AG08395 (cell line): Measurements from ENCODE around the gene SLC22A3.
"Not testable (repeated sequence)": the region's sequence is repeated elsewhere in the genome, so short reads cannot be mapped to it uniquely, and the experiment has no call there.

Experiments used
- DNase-seq: peaks from one replicate; pipeline ENCODE4 v3.0.0; 2012; ENCODE audit warnings: mixed read lengths, low spot score

SLC22A3 gene

GRCh38 chr6:160374836-160375560 lies 26.8 kb downstream of the SLC22A3 start:
- no peak for DNase-seq

GRCh38 chr6:160375561-160375949 lies 27.4 kb downstream of the SLC22A3 start:
- DNase-seq: no peak

GRCh38 chr6:160376445-160376844 lies 28.3 kb downstream of the SLC22A3 start:
- no peak for DNase-seq

- no peak for DNase-seq
Observed at GRCh38 chr6:160378218-160378617, 30.0 kb downstream of the SLC22A3 start.

GRCh38 chr6:160378882-160379281 lies 30.7 kb downstream of the SLC22A3 start:
- no peak for DNase-seq

GRCh38 chr6:160379466-160379865 lies 31.3 kb downstream of the SLC22A3 start:
- DNase-seq: peak; percentile 35

- no peak for DNase-seq
Observed at GRCh38 chr6:160382946-160383345, 34.8 kb downstream of the SLC22A3 start.

GRCh38 chr6:160386869-160387530 lies 38.8 kb downstream of the SLC22A3 start:
- peak; percentile 9 for DNase-seq

- no peak for DNase-seq
Observed at GRCh38 chr6:160387916-160388643, 39.9 kb downstream of the SLC22A3 start.

- no peak for DNase-seq
Observed at GRCh38 chr6:160388922-160389321, 40.7 kb downstream of the SLC22A3 start.

GRCh38 chr6:160391419-160392116 lies 43.4 kb downstream of the SLC22A3 start:
- no peak for DNase-seq

- DNase-seq: not testable (repeated sequence)
Observed at GRCh38 chr6:160393442-160393841, 45.3 kb downstream of the SLC22A3 start.

- DNase-seq: no peak
Observed at GRCh38 chr6:160393891-160394653, 45.9 kb downstream of the SLC22A3 start.

- DNase-seq: no peak
Observed at GRCh38 chr6:160394654-160395035, 46.5 kb downstream of the SLC22A3 start.

- DNase-seq: no peak
Observed at GRCh38 chr6:160395187-160395586, 47.0 kb downstream of the SLC22A3 start.

GRCh38 chr6:160396292-160396691 lies 48.1 kb downstream of the SLC22A3 start:
- DNase-seq: no peak

- DNase-seq: no peak
Observed at GRCh38 chr6:160398674-160399271, 50.6 kb downstream of the SLC22A3 start.

- DNase-seq: no peak
Observed at GRCh38 chr6:160400446-160400845, 52.3 kb downstream of the SLC22A3 start.

GRCh38 chr6:160408528-160408927 lies 60.4 kb downstream of the SLC22A3 start:
- DNase-seq: no peak

GRCh38 chr6:160412993-160413392 lies 64.8 kb downstream of the SLC22A3 start:
- DNase-seq: no peak

- DNase-seq: no peak
Observed at GRCh38 chr6:160417146-160417545, 69.0 kb downstream of the SLC22A3 start.
